NCI-H1436 treated with DMSO at 0.1 percent for 48 hours (cell line): Measurements from ENCODE around the gene FILIP1L.
"Not testable (repeated sequence)": the region's sequence is repeated elsewhere in the genome, so short reads cannot be mapped to it uniquely, and the experiment has no call there.

Experiments used
- DNase-seq: peaks from one replicate; lab custom pipeline; 2025; lab: John Stamatoyannopoulos, UW

Gene FILIP1L

GRCh38 chr3:100098784-100099070 is 15.6 kb downstream of the FILIP1L start:
- no peak for DNase-seq

- no peak for DNase-seq
Measured at GRCh38 chr3:100097919-100098783, 16.1 kb downstream of the FILIP1L start.

- DNase-seq: no peak
Measured at GRCh38 chr3:100096866-100097265, 17.4 kb downstream of the FILIP1L start.

- not testable (repeated sequence) for DNase-seq
Measured at GRCh38 chr3:100096286-100096685, 18.0 kb downstream of the FILIP1L start.

GRCh38 chr3:100093831-100094230 is 20.5 kb downstream of the FILIP1L start:
- no peak for DNase-seq

- DNase-seq: no peak
Measured at GRCh38 chr3:100090669-100091005, 23.7 kb downstream of the FILIP1L start.

GRCh38 chr3:100089812-100090668 is 24.3 kb downstream of the FILIP1L start:
- no peak for DNase-seq

GRCh38 chr3:100088735-100089368 is 25.4 kb downstream of the FILIP1L start:
- DNase-seq: no peak

- DNase-seq: no peak
Measured at GRCh38 chr3:100087198-100087597, 27.1 kb downstream of the FILIP1L start.

- no peak for DNase-seq
Measured at GRCh38 chr3:100086401-100086800, 27.9 kb downstream of the FILIP1L start.

GRCh38 chr3:100084100-100084806 is 30.0 kb downstream of the FILIP1L start:
- no peak for DNase-seq

- DNase-seq: no peak
Measured at GRCh38 chr3:100083209-100083608, 31.1 kb downstream of the FILIP1L start.

GRCh38 chr3:100082714-100083113 is 31.6 kb downstream of the FILIP1L start:
- DNase-seq: no peak

GRCh38 chr3:100081986-100082692 is 32.2 kb downstream of the FILIP1L start:
- DNase-seq: no peak

- no peak for DNase-seq
Measured at GRCh38 chr3:100081311-100081710, 33.0 kb downstream of the FILIP1L start.

GRCh38 chr3:100080573-100080972 is 33.7 kb downstream of the FILIP1L start:
- no peak for DNase-seq

- DNase-seq: no peak
Measured at GRCh38 chr3:100079328-100079727, 35.0 kb downstream of the FILIP1L start.

GRCh38 chr3:100076731-100077529 is 37.4 kb downstream of the FILIP1L start:
- no peak for DNase-seq

- DNase-seq: no peak
Measured at GRCh38 chr3:100075851-100076730, 38.2 kb downstream of the FILIP1L start.

- DNase-seq: no peak
Measured at GRCh38 chr3:100075196-100075595, 39.1 kb downstream of the FILIP1L start.
